Keratinocyte (primary cell): ENCODE data around the gene RNU6-9. TPM values are rescaled to one million over a fixed set of nuclear protein-coding genes. Genes with fewer than 3 reads are reported as not detected.

Experiments
- DNase-seq: peaks from one replicate; pipeline ENCODE4 v3.0.0-alpha.2; 2011; ENCODE audit warnings: low read depth, missing footprints, low spot score
- FAIRE-seq: peaks from 2 replicates; lab custom pipeline; 2011; peaks lifted over from hg19 to GRCh38; lab: Jason Lieb, UNC
- H2AFZ ChIP-seq: 2 replicates; pipeline ENCODE4 v1.6.0; 2012; ENCODE audit warnings: low read length, control low read depth, inconsistent platforms; ENCODE audit not compliant: control insufficient read depth
- H3K27ac ChIP-seq: 2 replicates; pipeline ENCODE4 v1.5.1; 2011; ENCODE audit warnings: low read length; ENCODE audit not compliant: control insufficient read depth, insufficient read depth
- H3K27me3 ChIP-seq: 3 replicates; pipeline ENCODE4 v1.6.0; 2011; ENCODE audit warnings: low read length; ENCODE audit not compliant: control insufficient read depth, insufficient read depth; ENCODE audit errors: extremely low read depth
- H3K36me3 ChIP-seq, 2 experiments: 2 replicates in 1 of 2; 3 replicates in 1 of 2; pipeline ENCODE4 v1.5.1; 2011; ENCODE audit warnings: low read length in 2 of 2, mild to moderate bottlenecking in 1 of 2; ENCODE audit not compliant: control insufficient read depth in 2 of 2, insufficient read depth in 2 of 2; ENCODE audit errors: extremely low read depth in 1 of 2
- H3K4me1 ChIP-seq: 3 replicates; pipeline ENCODE4 v1.5.1; 2011; ENCODE audit warnings: low read length; ENCODE audit not compliant: control insufficient read depth, insufficient read depth; ENCODE audit errors: extremely low read depth
- H3K4me2 ChIP-seq: 3 replicates; pipeline ENCODE4 v1.6.0; 2011; ENCODE audit warnings: low read depth, low read length; ENCODE audit not compliant: control insufficient read depth, insufficient read depth; ENCODE audit errors: extremely low read depth
- H3K4me3 ChIP-seq, 3 experiments: fragments of 200-600 bp in 1 of 3; sonication (generic) in 1 of 3; 2 replicates in 2 of 3; 3 replicates in 1 of 3; pipeline ENCODE4 v1.5.1; 2011 to 2016; ENCODE audit warnings: low read length in 3 of 3, mild to moderate bottlenecking in 3 of 3, control low read depth in 2 of 3, inconsistent platforms in 1 of 3, low read depth in 1 of 3, mixed read lengths in 1 of 3, mixed run types in 1 of 3, moderate library complexity in 1 of 3; ENCODE audit not compliant: control insufficient read depth in 2 of 3, insufficient read depth in 2 of 3; ENCODE audit errors: extremely low read depth in 1 of 3
- H3K79me2 ChIP-seq: 2 replicates; pipeline ENCODE4 v1.6.0; 2012; ENCODE audit warnings: low read length; ENCODE audit not compliant: control insufficient read depth, insufficient read depth
- H3K9ac ChIP-seq: 3 replicates; pipeline ENCODE4 v1.6.0; 2011; ENCODE audit warnings: low read length; ENCODE audit not compliant: control insufficient read depth, insufficient read depth; ENCODE audit errors: extremely low read depth
- H3K9me1 ChIP-seq: 3 replicates; pipeline ENCODE4 v1.6.0; 2011; ENCODE audit warnings: low read length; ENCODE audit not compliant: control insufficient read depth, insufficient read depth; ENCODE audit errors: extremely low read depth
- H3K9me3 ChIP-seq: 2 replicates; pipeline ENCODE4 v1.5.1; 2012; ENCODE audit warnings: low read depth, low read length; ENCODE audit not compliant: control insufficient read depth
- H4K20me1 ChIP-seq: 3 replicates; pipeline ENCODE4 v1.6.0; 2011; ENCODE audit warnings: low read length; ENCODE audit not compliant: control insufficient read depth, insufficient read depth; ENCODE audit errors: extremely low read depth
- EZH2 ChIP-seq: IDR thresholded peaks from one replicate; pipeline ENCODE4 v1.6.1; 2012; ENCODE audit warnings: inconsistent platforms, mild to moderate bottlenecking, low read length, moderate library complexity
- dilution Hi-C: fragments of 300-500 bp; cut with MboI; formaldehyde crosslinking; loops from one replicate; pipeline ENCODE4 v1.7.0; 2020; ENCODE audit warnings: low sequenced_read_pairs; ENCODE audit not compliant: extremely low pct_ligation_motif_present
- polyA plus RNA-seq, 5 experiments: library from polyadenylated mRNA; depleted of rRNA in 3 of 5; stranded (reverse) in 3 of 5; stranded (forward) in 1 of 5; unstranded in 1 of 5; fragments of >200 nt; gene quantifications; 1 replicate in 1 of 5; 2 replicates in 3 of 5; 3 replicates in 1 of 5; pipeline versions ENCODE4 v1.2.1 to v1.2.3, GENCODE V29; 2011 to 2012; ENCODE audit warnings: missing spikeins in 2 of 5, low read depth in 1 of 5, low replicate concordance in 1 of 5
- small RNA-seq, 3 experiments: library from RNA; depleted of rRNA; stranded (forward); fragments of <200 nt; gene quantifications; one replicate each; pipeline ENCODE3, GENCODE V24; 2012; ENCODE audit warnings: low read depth in 3 of 3, low replicate concordance in 1 of 3; ENCODE audit not compliant: insufficient read length in 3 of 3
- TF ChIP-seq, protein P1 (sequence below), 3 experiments: IDR thresholded peaks in 1 of 3; conservative IDR thresholded peaks in 1 of 3; optimal IDR thresholded peaks in 1 of 3; 2 replicates in 2 of 3; 3 replicates in 1 of 3; pipeline versions ENCODE3 to v1.5.1; 2011; ENCODE audit warnings: low read length in 3 of 3, mild to moderate bottlenecking in 3 of 3, moderate library complexity in 2 of 3, control low read depth in 1 of 3, inconsistent platforms in 1 of 3; ENCODE audit not compliant: insufficient read depth in 2 of 3; ENCODE audit errors: extremely low read depth in 1 of 3

RNU6-9 gene
- polyA plus RNA-seq, 1 donor (not counting 4 experiments of a cell fraction or from before 2014, with no cell fraction given): not detected

DNA sequence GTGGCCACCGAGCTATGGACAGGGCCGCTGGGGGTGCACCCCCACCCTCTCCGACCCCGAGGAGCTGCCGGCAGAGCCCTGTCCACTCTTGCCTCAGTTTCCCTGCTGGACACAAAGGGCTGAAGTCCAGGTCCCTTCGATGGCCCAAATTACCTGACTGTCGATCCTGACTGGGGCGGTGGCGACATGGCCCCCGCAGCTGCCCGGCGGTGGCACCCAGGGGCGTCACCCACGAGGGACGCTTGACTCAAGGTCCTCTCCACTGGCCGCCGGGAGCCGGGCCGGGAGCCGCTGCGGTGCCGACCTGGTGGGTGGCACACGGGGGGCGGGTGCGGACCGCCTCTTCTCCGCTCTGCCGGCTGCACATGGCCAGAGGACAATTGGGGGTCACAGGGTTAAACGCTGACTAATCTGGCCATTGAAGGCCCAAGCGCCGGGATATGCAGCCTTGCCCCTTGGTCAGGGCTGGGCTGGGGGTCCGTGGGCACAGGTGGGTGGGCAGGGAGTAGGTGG is 48.9 kb downstream of the RNU6-9 start:
- H3K27ac ChIP-seq: no peak overlapping the region
- no peak overlapping the region for H3K4me2 ChIP-seq
- FAIRE-seq (no peak), DNase-seq (no peak)
- no peaks in the 10 kb centered on the region for H3K79me2 ChIP-seq
- peaks cover 6% of the 10 kb centered on the region for H4K20me1 ChIP-seq
- H3K4me1 ChIP-seq: peaks cover 15% of the 10 kb centered on the region
- H3K27me3 ChIP-seq: peaks cover 6% of the 10 kb centered on the region
- peaks cover 2% of the 10 kb centered on the region for H3K9me1 ChIP-seq
- dilution Hi-C loops: no loop called here
- no peak overlapping the region for H3K9ac ChIP-seq
- H3K36me3 ChIP-seq: peaks cover 0 to 4% of the 10 kb centered on the region in 2 experiments
- H3K9me3 ChIP-seq: no peaks in the 10 kb centered on the region
- TF ChIP-seq EZH2: no peak
- TF ChIP-seq, protein P1, sequence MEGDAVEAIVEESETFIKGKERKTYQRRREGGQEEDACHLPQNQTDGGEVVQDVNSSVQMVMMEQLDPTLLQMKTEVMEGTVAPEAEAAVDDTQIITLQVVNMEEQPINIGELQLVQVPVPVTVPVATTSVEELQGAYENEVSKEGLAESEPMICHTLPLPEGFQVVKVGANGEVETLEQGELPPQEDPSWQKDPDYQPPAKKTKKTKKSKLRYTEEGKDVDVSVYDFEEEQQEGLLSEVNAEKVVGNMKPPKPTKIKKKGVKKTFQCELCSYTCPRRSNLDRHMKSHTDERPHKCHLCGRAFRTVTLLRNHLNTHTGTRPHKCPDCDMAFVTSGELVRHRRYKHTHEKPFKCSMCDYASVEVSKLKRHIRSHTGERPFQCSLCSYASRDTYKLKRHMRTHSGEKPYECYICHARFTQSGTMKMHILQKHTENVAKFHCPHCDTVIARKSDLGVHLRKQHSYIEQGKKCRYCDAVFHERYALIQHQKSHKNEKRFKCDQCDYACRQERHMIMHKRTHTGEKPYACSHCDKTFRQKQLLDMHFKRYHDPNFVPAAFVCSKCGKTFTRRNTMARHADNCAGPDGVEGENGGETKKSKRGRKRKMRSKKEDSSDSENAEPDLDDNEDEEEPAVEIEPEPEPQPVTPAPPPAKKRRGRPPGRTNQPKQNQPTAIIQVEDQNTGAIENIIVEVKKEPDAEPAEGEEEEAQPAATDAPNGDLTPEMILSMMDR (optimal IDR thresholded peaks at IDR 0.05 in 1 of 3, IDR thresholded peaks at IDR 0.05 in 1 of 3, conservative IDR thresholded peaks at IDR 0.05 in 1 of 3; ENCODE audit: extremely low read depth in 1 of 3, insufficient read depth in 2 of 3, low read length in 3 of 3): no peak
- no peak overlapping the region for H3K4me3 ChIP-seq
- H2AFZ ChIP-seq: no peak overlapping the region

Small RNA genes within 50 kb of the gene (small RNA-seq; reads per million reads assigned to genes)
- 0.33 to 1.3 (median 0.40) reads per million in 3 experiments for gene RNU6-9

Other genes with a start within 250 kb of the RNU6-9 start
- gene RNF126, start 230.3 kb upstream of the RNU6-9 start, polyA plus RNA-seq: 8.2 to 30.0 TPM (median 14.8 TPM) in 3 replicates
- gene FSTL3, start 217.1 kb upstream of the RNU6-9 start, polyA plus RNA-seq: 54.4 to 105 TPM (median 66.0 TPM) in 3 replicates
- gene PRSS57, start 198.0 kb upstream of the RNU6-9 start, polyA plus RNA-seq: not detected in 3 replicates
- gene PALM, start 184.5 kb upstream of the RNU6-9 start, polyA plus RNA-seq: 0.09 to 0.46 TPM in 2 of 3 replicates, not detected in the other
- 17.5 to 25.4 TPM (median 25.0 TPM) in 3 replicates for gene MISP, start 142.4 kb upstream of the RNU6-9 start, polyA plus RNA-seq
- gene PTBP1, start 96.0 kb upstream of the RNU6-9 start, polyA plus RNA-seq: 117 to 180 TPM (median 130 TPM) in 3 replicates
- gene PLPPR3, start 71.5 kb upstream of the RNU6-9 start, polyA plus RNA-seq: 0.02 to 0.08 TPM in 2 of 3 replicates, not detected in the other
- not detected in 3 replicates for gene AZU1, start 65.6 kb upstream of the RNU6-9 start, polyA plus RNA-seq
- not detected in 3 replicates for gene PRTN3, start 52.5 kb upstream of the RNU6-9 start, polyA plus RNA-seq
- not detected in 3 replicates for gene ELANE, start 41.2 kb upstream of the RNU6-9 start, polyA plus RNA-seq
- 0.37 to 1.6 TPM (median 0.47 TPM) in 3 replicates for gene CFD, start 33.8 kb upstream of the RNU6-9 start, polyA plus RNA-seq
- gene MED16, start 297 bp upstream of the RNU6-9 start, polyA plus RNA-seq: 9.7 to 20.3 TPM (median 12.0 TPM) in 3 replicates
- 33.5 to 48.0 TPM (median 47.9 TPM) in 3 replicates for gene R3HDM4, start 19.7 kb downstream of the RNU6-9 start, polyA plus RNA-seq
- not detected in 3 replicates for gene KISS1R, start 23.8 kb downstream of the RNU6-9 start, polyA plus RNA-seq
- gene ARID3A, start 32.6 kb downstream of the RNU6-9 start, polyA plus RNA-seq: 2.6 to 3.4 TPM (median 3.1 TPM) in 3 replicates
- 26.3 to 48.7 TPM (median 38.3 TPM) in 3 replicates for gene WDR18, start 90.9 kb downstream of the RNU6-9 start, polyA plus RNA-seq
- gene GRIN3B, start 106.9 kb downstream of the RNU6-9 start, polyA plus RNA-seq: 0.20 to 1.9 TPM (median 0.84 TPM) in 3 replicates
- 61.5 to 136 TPM (median 88.0 TPM) in 3 replicates for gene TMEM259, start 127.6 kb downstream of the RNU6-9 start, polyA plus RNA-seq
- not detected in 3 replicates for gene RNU6-2, start 128.0 kb downstream of the RNU6-9 start, polyA plus RNA-seq
- 105 to 495 TPM (median 136 TPM) in 3 replicates for gene CNN2, start 133.1 kb downstream of the RNU6-9 start, polyA plus RNA-seq
- 7.4 to 11.0 TPM (median 7.9 TPM) in 3 replicates for gene ABCA7, start 146.6 kb downstream of the RNU6-9 start, polyA plus RNA-seq
- gene ARHGAP45, start 173.7 kb downstream of the RNU6-9 start, polyA plus RNA-seq: 0.56 to 1.3 TPM (median 1.1 TPM) in 3 replicates
- 178 to 229 TPM (median 200 TPM) in 3 replicates for gene POLR2E, start 201.9 kb downstream of the RNU6-9 start, polyA plus RNA-seq
- 193 to 279 TPM (median 243 TPM) in 3 replicates for gene GPX4, start 210.5 kb downstream of the RNU6-9 start, polyA plus RNA-seq